Superior temporal gyrus (tissue), 1 donor: ENCODE measurements around the gene MGLL.
A peak's percentile ranks its signal among the peaks of the same experiment; 100 is the strongest.
"Not testable (repeated sequence)": the region's sequence is repeated elsewhere in the genome, so short reads cannot be mapped to it uniquely, and the experiment has no call there.

Experiments
- DNase-seq: peaks from one replicate; pipeline ENCODE4 v3.0.0-alpha.2; 2016; ENCODE audit errors: extremely low spot score

MGLL gene

DNA sequence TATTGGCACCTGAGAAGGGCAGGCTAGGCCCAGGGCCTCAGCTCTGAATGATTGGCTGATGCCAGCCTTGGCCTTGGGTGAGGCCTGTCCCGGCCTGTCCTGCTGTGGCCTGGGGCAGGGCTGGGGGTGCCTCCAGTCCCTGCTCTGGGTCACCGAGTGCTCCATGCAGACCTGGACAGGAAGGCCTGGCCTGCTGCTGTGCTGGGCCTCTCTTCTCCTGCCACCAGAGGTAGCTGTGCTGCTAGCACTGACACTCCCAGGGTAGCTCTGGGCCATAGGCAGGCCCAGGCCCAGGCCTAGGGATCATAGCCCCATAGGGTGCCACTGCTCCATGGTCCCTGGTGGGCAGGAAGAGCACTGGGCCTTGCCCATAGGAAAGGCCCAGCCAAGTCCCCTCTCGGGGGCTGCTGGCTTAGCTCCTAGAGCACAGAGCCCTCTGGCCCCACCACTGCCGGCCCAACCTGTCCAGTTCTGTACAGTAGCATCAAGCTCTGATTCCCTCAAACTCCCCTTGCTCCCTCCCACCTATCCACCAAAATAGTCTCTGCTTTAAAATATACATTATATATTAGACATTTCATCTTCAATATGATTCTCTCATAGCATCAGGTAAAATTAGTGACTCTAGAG is 131.4 kb downstream of the MGLL start:
- no peak for DNase-seq

DNA sequence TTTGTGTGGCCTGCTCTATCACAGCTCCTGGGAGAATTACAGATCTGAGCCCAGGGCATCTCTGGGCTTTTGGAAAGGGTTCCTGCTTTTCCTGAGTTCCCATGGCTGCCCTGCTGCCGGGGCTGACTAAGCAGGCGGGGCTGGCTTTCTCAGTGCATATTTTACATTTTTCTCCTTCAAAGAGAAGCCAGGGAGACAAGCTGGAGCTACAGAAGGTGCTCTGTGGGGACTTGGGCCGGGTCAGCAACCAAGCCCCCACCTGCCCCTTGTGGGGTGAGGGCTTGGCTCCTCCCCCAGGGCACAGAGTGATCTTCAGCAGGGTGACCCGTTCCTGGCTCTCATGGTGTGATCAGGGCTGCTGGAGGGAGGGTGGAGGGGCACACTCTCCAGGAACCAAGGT is 132.2 kb downstream of the MGLL start:
- no peak for DNase-seq

DNA sequence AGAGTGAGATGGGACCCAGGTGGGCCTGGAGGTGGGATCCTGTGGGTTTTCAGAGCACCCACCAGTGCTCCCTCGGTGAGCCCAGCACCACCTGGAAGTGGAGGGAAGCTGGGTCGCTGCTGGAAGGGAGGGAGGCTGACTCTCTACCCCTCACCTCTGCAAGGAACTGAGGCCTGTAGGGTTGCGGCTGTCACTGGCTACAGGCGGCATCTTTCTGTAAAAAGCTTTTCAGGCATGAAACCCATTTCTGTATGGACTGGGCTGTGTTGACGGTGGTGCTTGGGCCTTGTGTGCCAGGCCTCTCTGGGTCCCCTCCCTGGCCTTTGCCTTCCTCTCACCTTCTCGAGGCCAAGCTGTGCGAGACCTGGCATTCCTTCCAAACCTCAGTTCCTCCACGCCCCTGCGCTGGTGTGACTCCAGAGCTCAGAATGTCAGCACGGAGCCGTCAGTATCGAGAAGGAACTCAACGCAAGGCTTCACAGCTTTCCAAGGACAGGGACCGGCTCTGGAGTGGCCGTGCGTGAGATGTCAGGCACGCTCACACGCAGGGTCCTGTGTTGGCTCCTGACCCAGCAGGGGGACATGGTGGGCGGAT is 133.0 kb downstream of the MGLL start:
- no peak for DNase-seq

DNA sequence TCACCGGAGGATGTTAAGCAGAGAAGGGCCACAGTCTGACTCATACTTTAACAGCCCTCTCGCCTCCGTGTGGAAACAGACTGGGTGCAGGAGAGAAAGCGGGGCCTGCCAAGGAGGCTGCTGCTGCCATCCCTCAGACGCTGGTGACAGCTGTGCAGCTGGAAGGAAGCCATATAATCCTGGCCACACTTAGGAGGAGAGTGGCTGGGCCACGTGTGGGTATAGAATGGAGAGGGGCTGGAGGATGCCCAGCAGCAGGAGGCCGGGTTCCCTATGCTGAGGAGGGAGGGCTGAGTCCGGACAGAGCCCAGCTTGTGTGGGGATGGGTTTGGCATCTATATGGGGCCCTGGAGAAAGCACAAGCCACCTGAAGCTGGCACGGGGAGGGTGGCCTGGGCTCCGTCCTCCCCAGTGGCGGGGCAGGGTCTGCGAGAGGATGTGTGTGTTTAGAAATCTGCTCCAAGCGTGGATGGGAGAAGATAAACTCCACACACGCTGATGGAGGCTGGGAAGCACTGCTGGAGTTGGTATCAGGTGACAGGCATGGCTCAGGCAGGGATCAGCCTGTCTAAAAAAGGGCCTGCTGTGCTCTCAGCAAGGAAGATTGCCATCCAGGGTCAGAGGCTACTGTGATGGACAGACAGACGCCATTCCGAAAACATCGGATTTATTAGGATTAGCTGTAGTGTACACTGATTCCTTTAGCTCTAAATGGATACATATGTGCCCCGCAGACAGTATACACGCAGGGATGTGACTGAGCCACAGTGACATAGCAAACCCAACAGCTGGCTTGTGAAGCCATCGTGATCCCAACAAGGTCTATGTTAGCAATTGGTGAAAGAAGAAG is 133.7 kb downstream of the MGLL start:
- DNase-seq: peak; percentile 74

DNA sequence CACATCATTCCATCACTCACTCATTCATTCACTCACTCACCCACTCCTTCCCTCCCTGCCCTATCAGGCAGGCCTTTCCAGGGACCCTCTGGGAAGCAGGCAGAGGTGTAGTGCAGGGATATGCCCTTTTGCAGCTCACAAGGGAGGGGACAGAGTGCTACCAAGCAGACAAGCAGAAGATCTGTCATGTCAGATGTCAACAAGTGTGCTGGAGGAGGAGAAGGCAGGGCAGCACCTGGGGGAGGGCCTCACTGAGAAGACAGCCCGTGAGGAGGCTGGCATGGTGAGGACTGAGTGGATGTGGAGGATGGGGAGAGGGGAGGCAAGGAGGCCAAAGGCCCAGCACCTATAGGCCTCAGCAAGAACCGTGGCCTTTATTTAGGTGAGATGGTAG is 134.3 kb downstream of the MGLL start:
- no peak for DNase-seq

GRCh38 chr3:127687228-127687737 is 135.0 kb downstream of the MGLL start:
- no peak for DNase-seq

- no peak for DNase-seq
Observed at GRCh38 chr3:127686512-127686894, 135.8 kb downstream of the MGLL start.

GRCh38 chr3:127685708-127686511 is 136.4 kb downstream of the MGLL start:
- no peak for DNase-seq

GRCh38 chr3:127684871-127685707 is 137.2 kb downstream of the MGLL start:
- DNase-seq: no peak

DNA sequence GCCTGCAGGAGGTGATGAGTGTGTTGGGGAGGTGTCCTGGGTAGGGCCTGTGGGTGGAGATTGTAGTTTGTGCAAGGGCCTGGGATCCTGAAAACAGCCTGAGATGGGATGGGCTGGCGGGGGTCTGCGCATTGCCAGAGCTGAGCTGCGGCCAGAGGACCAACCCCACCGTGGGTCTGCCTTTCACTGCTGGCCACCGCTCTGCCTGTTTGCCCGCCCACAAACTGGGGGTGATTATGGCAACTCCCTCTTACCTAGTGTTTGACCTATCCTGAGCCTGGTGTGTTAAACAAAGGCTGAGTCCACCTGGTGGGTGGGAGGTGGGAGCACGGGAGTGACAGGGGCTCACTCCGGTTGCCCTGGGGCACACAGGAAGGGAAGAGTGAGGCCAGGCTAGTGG is 139.8 kb downstream of the MGLL start:
- DNase-seq: no peak

GRCh38 chr3:127682175-127682554 is 140.2 kb downstream of the MGLL start:
- DNase-seq: not testable (repeated sequence)

DNA sequence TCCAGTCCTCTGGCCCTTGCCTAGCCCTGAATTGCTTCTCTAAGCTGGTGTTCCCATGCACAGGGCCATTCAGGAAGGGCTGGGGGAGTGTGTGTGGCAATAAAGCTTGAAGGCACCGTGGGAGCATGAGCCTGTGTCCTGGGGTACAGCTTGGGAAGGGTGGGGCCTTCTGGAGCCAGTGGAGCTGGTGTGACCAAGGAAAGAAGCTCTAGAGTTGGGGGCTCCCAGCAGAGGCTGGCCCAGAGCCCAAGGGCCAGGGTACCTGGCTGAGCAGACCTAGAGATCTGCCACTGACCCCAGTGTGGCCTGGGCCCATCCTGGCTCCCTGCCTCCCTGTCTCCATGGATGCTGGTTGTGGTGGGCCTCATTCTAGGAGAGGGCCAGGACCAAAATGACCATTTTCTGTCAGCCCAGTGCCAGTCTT is 141.5 kb downstream of the MGLL start:
- no peak for DNase-seq

DNA sequence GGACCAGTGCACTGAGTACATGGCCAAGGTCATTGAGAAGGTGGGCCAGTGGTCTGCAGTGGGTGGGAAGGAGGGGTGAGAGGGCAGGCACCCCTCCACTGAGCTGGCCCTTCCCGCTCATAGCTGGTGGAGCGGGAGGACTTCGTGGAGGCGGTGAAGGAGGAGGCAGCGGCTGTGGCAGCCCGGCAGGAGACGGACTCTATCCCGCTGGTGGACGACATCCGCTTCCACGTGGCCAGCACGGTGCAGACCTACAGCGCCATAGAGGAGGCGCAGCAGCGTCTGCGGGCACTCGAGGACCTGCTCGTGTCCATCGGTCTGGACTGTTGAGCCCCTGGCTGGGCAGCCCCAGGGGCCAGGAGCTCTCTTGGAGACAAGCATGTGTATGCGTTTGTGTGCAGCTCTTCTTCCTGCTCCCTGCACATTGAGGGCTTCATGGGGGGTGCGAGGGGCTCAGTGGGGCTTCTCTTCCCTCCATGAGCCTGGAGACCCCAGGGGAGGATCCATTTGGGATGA is 142.1 kb downstream of the MGLL start:
- DNase-seq: no peak

DNA sequence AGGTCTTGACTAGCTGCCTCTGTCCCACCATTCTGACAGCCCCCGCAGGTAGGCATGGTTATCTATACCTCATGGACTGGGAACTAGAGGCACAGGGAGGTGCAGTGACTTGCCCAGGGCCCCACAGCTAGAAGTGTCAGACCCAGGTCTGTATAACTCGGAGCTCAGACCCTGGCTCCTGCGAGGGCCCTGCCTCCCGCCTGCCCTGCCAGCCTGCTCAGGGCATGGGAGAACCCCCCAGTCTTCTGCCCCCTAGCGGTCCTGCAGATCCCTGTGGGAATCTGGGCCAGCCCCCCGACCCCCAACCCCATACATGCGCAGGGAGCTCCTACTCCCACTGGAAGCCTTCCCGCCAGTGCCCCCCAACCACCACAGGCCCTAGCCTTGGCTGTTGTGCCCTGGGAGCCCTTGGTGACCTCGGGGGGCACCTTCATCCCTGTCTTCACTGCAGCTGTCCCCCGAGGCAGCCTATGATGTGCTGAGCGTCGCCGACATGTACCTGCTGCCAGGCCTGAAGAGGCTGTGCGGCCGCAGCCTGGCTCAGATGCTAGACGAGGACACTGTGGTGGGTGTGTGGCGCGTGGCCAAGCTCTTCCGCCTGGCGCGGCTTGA is 142.7 kb downstream of the MGLL start:
- DNase-seq: no peak

DNA sequence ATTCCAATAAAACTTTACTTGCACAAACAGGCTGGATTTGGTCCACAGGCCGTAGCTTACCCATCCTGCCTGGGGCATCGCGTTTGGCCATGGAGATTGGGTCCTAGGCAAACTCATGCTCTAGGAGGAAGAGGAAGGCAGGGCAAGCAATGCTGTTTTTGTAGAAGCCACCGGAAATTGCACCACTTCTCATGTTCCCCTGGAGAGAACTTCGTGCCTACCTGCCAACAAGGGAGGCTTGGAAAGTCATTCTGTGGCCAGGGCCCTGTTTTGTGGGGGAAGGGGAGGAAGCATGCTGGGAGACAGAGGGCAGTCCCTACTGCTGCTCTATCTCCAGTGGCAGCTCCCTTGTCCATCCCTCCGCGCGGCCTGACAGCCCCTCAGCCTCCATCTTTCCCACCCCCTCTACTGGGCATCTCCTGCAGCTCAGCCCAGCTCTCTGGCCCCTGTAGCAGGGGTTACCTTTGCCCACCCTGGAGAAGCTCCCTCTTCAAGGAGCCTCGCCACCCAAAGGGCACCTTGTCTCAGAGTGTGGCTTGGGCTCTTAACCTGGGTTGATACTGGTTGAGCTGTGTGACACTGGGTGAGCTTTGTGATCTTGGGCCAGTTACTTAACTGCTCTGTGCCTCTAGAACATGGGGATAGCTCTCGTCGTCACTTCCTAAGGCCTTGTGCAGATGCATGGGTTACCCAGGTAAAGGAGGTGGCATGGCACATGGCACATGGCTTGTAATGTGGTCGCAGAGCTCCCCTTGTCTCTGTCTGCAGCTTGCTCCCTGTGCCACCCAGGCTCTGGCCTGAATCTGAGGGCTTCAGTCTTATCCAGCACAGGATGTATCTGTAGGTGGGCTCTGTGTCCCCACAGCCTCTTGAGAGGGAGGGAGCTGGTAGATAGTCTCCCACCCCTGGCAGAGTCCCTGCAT is 143.4 kb downstream of the MGLL start:
- no peak for DNase-seq

DNA sequence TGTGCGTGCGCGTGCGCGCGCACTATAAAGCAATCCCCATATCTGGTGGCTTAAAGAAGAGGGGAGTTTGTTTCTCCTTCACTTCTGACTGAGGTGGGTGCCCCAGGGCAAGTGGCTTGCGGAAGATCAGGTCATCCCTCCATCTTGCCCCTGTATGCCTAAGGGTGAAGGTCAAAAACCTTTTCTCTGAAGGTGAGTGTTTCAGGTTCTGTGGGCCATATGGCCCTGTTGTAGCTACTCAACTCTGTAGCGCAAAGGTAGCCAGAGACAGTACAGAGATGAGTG is 144.1 kb downstream of the MGLL start:
- no peak for DNase-seq

DNA sequence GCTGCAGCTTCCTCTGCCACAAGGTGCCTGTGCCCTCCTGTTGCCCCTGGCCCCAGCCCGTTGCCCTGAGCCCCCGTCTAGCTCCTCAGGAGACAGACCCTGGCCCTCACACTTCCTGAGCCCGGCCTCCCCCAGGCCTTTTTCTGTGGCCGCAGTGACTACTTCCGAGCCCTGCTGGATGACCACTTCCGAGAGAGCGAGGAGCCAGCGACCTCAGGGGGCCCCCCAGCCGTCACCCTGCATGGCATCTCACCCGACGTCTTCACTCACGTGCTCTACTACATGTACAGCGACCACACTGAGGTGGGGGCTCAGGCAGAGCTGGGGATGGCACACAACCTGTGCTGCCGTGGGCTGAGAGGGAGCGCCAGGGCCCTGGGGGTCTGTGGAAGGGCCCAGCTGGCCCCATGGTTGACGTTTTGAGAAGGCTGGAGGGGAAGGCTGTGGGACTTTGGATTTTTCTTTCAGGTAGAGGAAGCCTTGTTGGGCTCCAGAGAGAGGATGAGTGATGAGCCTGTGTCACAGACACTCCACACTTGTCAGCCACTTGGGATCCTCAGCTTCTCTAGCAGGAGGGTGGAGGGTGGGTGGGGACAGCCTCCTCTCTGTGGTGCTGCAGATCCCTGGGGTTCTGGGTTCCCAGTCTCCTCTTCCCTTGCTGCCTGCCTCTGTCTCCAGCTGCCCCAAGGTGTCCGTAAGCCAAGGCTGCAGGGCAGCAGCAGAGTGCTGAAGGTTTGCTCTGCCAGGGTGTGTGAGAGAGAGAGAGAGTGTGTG is 144.6 kb downstream of the MGLL start:
- no peak for DNase-seq

DNA sequence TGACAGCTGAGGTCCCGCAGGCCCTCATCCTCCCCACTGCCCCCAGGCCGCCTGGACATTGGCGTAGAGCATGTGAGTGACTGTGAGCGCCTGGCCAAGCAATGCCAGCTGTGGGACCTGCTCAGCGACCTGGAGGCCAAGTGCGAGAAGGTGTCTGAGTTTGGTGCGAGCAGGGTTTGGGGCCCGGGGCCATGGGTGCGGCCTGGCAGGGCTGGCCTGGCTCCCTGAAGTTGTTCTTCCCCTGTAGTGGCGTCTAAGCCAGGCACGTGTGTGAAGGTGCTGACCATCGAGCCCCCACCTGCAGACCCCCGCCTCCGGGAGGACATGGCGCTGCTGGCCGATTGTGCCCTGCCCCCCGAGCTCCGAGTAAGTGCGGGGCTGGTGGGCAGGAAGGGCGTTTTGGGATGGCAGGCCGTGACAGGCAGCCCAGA is 145.4 kb downstream of the MGLL start:
- DNase-seq: no peak

GRCh38 chr3:127676456-127676855 is 145.9 kb downstream of the MGLL start:
- no peak for DNase-seq
